Measurements from ENCODE around the gene NTF3.

GRCh38 chr12:5430641-5431603 is 986 bp upstream of the NTF3 start:
- TF ChIP-seq NCOA2 (IDR thresholded peaks at IDR 0.05; ENCODE audit: partially characterized antibody in 2 of 2), result no peak
- no peak for TF ChIP-seq CTCF (IDR thresholded peaks at IDR 0.05 in 2 of 3, conservative IDR thresholded peaks at IDR 0.05 in 1 of 3; ENCODE audit: insufficient read depth in 2 of 3, low read depth in 1 of 3, low read length in 3 of 3)

All from K562 (cell line).